AG04450 (cell line): ENCODE data around the gene MOGAT3. TPM values are rescaled to one million over a fixed set of nuclear protein-coding genes. Genes with fewer than 3 reads are reported as not detected.

Source experiments
- CTCF ChIA-PET: fragments of 300-600, 350-600 bp; formaldehyde crosslinking; extraction: SDS; loops from one replicate; lab custom pipeline; 2022; ENCODE audit warnings: antibody characterized with exemption, inconsistent platforms; lab: Charles Lee
- POLR2A ChIA-PET: fragments of 350-600 bp; formaldehyde crosslinking; extraction: SDS; loops from one replicate; lab custom pipeline; 2021; ENCODE audit warnings: antibody characterized with exemption, inconsistent platforms; lab: Yijun Ruan, JAX
- DNase-seq: peaks from one replicate; pipeline ENCODE4 v3.0.0-alpha.2; 2011; ENCODE audit warnings: low read depth, low spot score
- H3K27ac ChIP-seq: one replicate; pipeline ENCODE4 v1.5.1; 2012; ENCODE audit warnings: low read depth, low read length, control low read depth
- H3K27me3 ChIP-seq: one replicate; pipeline ENCODE4 v1.6.0; 2012; ENCODE audit warnings: low read length; ENCODE audit not compliant: control insufficient read depth, insufficient read depth
- H3K4me3 ChIP-seq: 2 replicates; pipeline ENCODE4 v1.5.1; 2011; ENCODE audit warnings: mild to moderate bottlenecking, low read depth, low read length, control low read depth
- H3K9me3 ChIP-seq: 2 replicates; pipeline ENCODE4 v1.5.1; 2012; ENCODE audit warnings: low read length; ENCODE audit not compliant: control insufficient read depth, insufficient read depth
- CTCF ChIP-seq: IDR thresholded peaks from 2 replicates; pipeline ENCODE4 v1.5.1; 2011; ENCODE audit warnings: low read depth, low read length, control low read depth, inconsistent platforms
- polyA plus RNA-seq: library from polyadenylated mRNA; depleted of rRNA; stranded (reverse); fragments of >200 nt; gene quantifications from 2 replicates; pipeline ENCODE4 v1.2.3, GENCODE V29; 2011

Gene MOGAT3
- polyA plus RNA-seq, 1 experiment, result not detected

DNA sequence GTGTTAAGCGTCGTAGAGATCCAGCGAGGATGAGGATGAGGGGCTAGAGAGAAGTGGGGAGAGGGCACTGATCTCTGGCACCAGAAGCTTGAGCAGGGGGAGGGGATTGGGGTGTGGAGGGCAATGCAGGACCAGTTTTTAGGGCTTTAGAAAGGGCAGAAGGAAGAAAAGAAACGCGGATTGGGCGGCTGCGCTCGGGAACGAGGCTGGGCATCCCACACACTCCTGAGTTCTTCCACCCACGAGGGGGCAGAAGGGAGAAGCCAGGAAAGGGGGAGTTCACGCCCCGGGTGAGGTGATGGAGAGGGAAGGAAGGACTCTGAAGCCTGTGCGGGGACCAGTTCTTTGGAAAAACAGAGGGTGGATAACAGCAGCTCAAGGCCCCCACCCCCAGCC, 29.4 kb downstream of the MOGAT3 start:
- Histone ChIP-seq H3K27ac (no peak overlapping the region), H3K4me3 (no peak overlapping the region), H3K9me3 (peaks cover 2% of the 10 kb centered on the region; the same call in 1 of the 2 replicates), H3K27me3 (peaks cover 53% of the 10 kb centered on the region)
- TF ChIP-seq CTCF, result peak; percentile 47
- POLR2A ChIA-PET, result no interaction called here
- CTCF ChIA-PET, result interaction anchor here (0.6 to 3.0 kb wide), 7 partner anchors 10 to 282 kb away, joined by 3 to 21 read pairs (median 5); partner anchors contain the start of genes PLOD3, UFSP1 and ZNHIT1
- DNase-seq, result no peak

- ChIA-PET CTCF (interaction anchor here (0.6 to 3.0 kb wide), 11 partner anchors 10 to 112 kb away, joined by 3 to 21 read pairs (median 4); partner anchors contain the start of genes PLOD3 and ZNHIT1), POLR2A (no interaction called here)
- Histone ChIP-seq H3K4me3 (no peak overlapping the region), H3K27me3 (peaks cover 50% of the 10 kb centered on the region), H3K27ac (no peak overlapping the region), H3K9me3 (peaks cover 2% of the 10 kb centered on the region; the same call in 1 of the 2 replicates)
- no peak for DNase-seq
- TF ChIP-seq CTCF, result no peak
Observed at GRCh38 chr7:101170617-101171441, 30.0 kb downstream of the MOGAT3 start.

DNA sequence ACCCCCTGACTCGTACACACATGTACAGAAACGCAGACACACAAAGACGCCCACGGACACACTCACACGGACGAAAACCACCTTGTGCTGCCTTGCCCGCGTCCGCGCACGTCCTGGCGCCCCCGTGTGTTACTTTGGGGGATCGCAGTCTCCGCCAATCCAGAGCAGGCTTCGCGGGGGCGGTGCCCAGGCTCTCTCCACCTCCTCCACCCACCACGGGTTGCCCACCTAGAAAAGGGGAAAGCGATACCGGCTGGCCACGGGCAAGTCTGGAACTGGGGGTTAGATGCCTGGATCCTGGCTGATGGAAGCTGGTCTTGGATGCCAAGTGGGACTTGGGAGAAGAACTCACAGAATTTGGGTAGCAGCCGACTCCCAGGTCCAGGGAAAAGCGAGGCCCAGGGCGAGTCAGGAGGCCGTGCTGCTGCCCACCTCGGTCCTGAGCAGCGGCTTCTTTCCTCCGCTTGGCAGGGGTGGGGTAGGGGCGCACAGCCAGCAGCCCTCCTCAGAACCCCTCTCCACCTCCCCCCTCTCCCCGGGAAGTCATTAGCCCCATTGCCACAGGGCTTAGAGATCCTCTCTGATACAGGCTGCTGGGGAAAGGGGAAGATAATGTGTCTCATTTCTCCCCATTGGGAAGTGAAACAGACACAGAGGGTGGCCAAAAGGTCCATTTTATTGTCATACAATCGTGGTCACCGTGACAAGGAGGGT, 30.8 kb downstream of the MOGAT3 start:
- ChIA-PET POLR2A (no interaction called here), CTCF (interaction anchor here (0.6 to 3.0 kb wide), 9 partner anchors 9 to 48 kb away, joined by 3 to 21 read pairs (median 3); partner anchors contain the start of genes PLOD3 and ZNHIT1)
- no peak overlapping the region for H3K27ac ChIP-seq
- H3K9me3 ChIP-seq, result peaks cover 2% of the 10 kb centered on the region; the same call in 1 of the 2 replicates
- no peak for DNase-seq
- peaks cover 44% of the 10 kb centered on the region for H3K27me3 ChIP-seq
- H3K4me3 ChIP-seq, result peak overlapping the region; percentile 50
- TF ChIP-seq CTCF, result peak; percentile 95

DNA sequence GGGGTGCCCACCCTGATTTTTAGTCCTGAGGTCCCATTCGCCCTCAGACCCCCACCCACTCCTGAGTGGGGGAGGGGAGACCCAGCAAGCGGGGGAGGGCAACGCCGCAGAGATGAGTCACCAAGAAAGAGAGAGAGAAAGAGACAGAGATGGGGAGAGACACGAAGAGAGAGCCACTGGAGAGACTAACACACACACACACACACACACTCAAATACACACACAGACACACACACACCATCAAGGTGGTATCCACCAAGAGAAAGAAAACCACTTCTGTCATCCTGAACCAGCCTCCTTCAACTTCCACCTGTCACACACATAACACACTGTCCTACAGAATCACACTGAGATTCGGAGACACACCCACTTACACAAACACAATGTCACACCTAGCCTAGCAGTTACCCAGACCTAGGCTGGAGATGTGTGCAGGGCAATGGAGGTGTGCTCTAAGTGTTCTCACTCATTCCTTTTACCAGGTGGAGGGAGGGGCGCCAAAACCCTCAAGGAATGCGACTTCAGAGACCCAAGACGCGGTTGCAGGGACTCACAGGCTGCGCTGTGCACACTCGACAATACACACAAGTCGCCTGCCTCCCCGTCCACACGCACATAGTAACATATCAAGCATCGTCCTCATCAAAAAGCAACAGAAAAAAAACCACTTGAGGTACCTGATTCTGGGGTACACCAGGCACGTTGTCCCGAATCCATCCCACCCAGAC, 31.6 kb downstream of the MOGAT3 start:
- ChIA-PET CTCF (interaction anchor here (0.8 to 3.0 kb wide), 4 partner anchors 22 to 48 kb away, joined by 3 to 16 read pairs (median 4); partner anchors contain the start of genes PLOD3 and ZNHIT1), POLR2A (interaction anchor here (0.8 kb wide), 1 partner anchor 48 kb away, joined by 3 read pairs; the partner anchor contains the start of genes PLOD3 and ZNHIT1)
- peak overlapping the region; percentile 50 for H3K4me3 ChIP-seq
- TF ChIP-seq CTCF, result no peak
- peaks cover 2% of the 10 kb centered on the region; the same call in 1 of the 2 replicates for H3K9me3 ChIP-seq
- DNase-seq, result no peak
- H3K27me3 ChIP-seq, result peaks cover 38% of the 10 kb centered on the region
- H3K27ac ChIP-seq, result no peak overlapping the region
